GM23338 (cell line): ENCODE data around the gene MESP1. TPM values are rescaled to one million over a fixed set of nuclear protein-coding genes. Genes with fewer than 3 reads are reported as not detected.

Experiments
- ATAC-seq: fragments of 200-7000 bp; cut with Tn5 transposase; 3 replicates; pipeline ENCODE4 v1.9.1; 2020
- DNase-seq: peaks from one replicate; pipeline ENCODE4 v3.0.0-alpha.2; 2015; ENCODE audit warnings: low spot score
- H2AFZ ChIP-seq: fragments of 200-600 bp; sonication (generic); 2 replicates; pipeline ENCODE4 v1.8.0; 2016; ENCODE audit warnings: antibody characterized with exemption, mild to moderate bottlenecking, moderate library complexity
- H3F3A ChIP-seq: fragments of 200-600 bp; sonication (generic); replicated peaks from 2 replicates; pipeline ENCODE4 v1.8.0; 2017; ENCODE audit warnings: antibody characterized with exemption, mixed run types, low read depth
- H3K27ac ChIP-seq: fragments of 200-600 bp; sonication (generic); 2 replicates; pipeline ENCODE4 v1.6.1; 2016; ENCODE audit warnings: low read depth
- H3K27me3 ChIP-seq: fragments of 200-600 bp; sonication (generic); 2 replicates; pipeline ENCODE4 v1.8.0; 2016; ENCODE audit warnings: mild to moderate bottlenecking, mixed run types, moderate library complexity; ENCODE audit not compliant: insufficient read depth
- H3K36me3 ChIP-seq: fragments of 200-600 bp; sonication (generic); 2 replicates; pipeline ENCODE4 v1.8.0; 2016; ENCODE audit warnings: mild to moderate bottlenecking; ENCODE audit not compliant: insufficient read depth
- H3K4me1 ChIP-seq: fragments of 200-600 bp; sonication (generic); 2 replicates; pipeline ENCODE4 v1.8.0; 2016; ENCODE audit warnings: mild to moderate bottlenecking, moderate library complexity; ENCODE audit not compliant: insufficient read depth
- H3K4me2 ChIP-seq: fragments of 200-600 bp; sonication (generic); 2 replicates; pipeline ENCODE4 v1.7.1; 2017; ENCODE audit warnings: mixed run types
- H3K4me3 ChIP-seq: fragments of 200-600 bp; sonication (generic); 2 replicates; pipeline ENCODE4 v1.6.1; 2016; ENCODE audit warnings: mixed run types
- H3K79me2 ChIP-seq: fragments of 200-600 bp; sonication (generic); replicated peaks from 2 replicates; pipeline ENCODE4 v1.8.0; 2017; ENCODE audit warnings: mild to moderate bottlenecking; ENCODE audit not compliant: insufficient read depth
- H3K9me2 ChIP-seq: fragments of 200-600 bp; sonication (generic); 2 replicates; pipeline ENCODE4 v1.8.0; 2017; ENCODE audit not compliant: insufficient read depth
- H4K20me1 ChIP-seq: fragments of 200-600 bp; sonication (generic); replicated peaks from 2 replicates; pipeline ENCODE4 v1.8.0; 2017; ENCODE audit warnings: mild to moderate bottlenecking; ENCODE audit not compliant: insufficient read depth
- H3K27ac Mint-ChIP-seq: 2 replicates; pipeline ENCODE4 v1.8.0; 2020; ENCODE audit warnings: inconsistent platforms, mild to moderate bottlenecking, moderate library complexity, mixed read lengths
- H3K27me3 Mint-ChIP-seq: 3 replicates; pipeline ENCODE4 v1.8.0; 2022; ENCODE audit warnings: low read depth, mild to moderate bottlenecking, moderate library complexity, mixed read lengths, inconsistent platforms; ENCODE audit not compliant: insufficient read depth, poor library complexity
- H3K36me3 Mint-ChIP-seq: 3 replicates; pipeline ENCODE4 v1.8.0; 2021; ENCODE audit warnings: low read depth, mild to moderate bottlenecking, inconsistent platforms, moderate library complexity, mixed read lengths
- H3K4me1 Mint-ChIP-seq: 3 replicates; pipeline ENCODE4 v1.8.0; 2020; ENCODE audit warnings: mild to moderate bottlenecking, inconsistent platforms, mixed read lengths
- H3K4me3 Mint-ChIP-seq: 3 replicates; pipeline ENCODE4 v1.8.0; 2021; ENCODE audit warnings: moderate library complexity, mild to moderate bottlenecking, inconsistent platforms, mixed read lengths
- H3K9me3 Mint-ChIP-seq: 3 replicates; pipeline ENCODE4 v1.8.0; 2020; ENCODE audit warnings: moderate library complexity, mild to moderate bottlenecking, inconsistent platforms, mixed read lengths
- CREB1 ChIP-seq: fragments of 250-450 bp; sonication (Bioruptor Pico); IDR thresholded peaks from 2 replicates; pipeline ENCODE4 v1.5.0; 2020; ENCODE audit warnings: low read depth, mild to moderate bottlenecking, moderate library complexity
- CTCF ChIP-seq, 2 experiments: fragments of 200-600 bp in 1 of 2; sonication (generic) in 1 of 2; conservative IDR thresholded peaks; 2 replicates each; pipeline versions ENCODE4 v1.5.1 to v1.6.1; 2016 to 2017; ENCODE audit warnings: antibody characterized with exemption in 2 of 2, low read depth in 2 of 2, mild to moderate bottlenecking in 2 of 2, moderate library complexity in 1 of 2
- ETS1 ChIP-seq: IDR thresholded peaks from 2 replicates; pipeline ENCODE4 v1.6.1; 2016; ENCODE audit warnings: antibody characterized with exemption
- EZH2 ChIP-seq: fragments of 200-600 bp; sonication (generic); IDR thresholded peaks from one replicate; pipeline ENCODE4 v1.8.0; 2017; ENCODE audit warnings: antibody characterized with exemption, mild to moderate bottlenecking, low read depth; ENCODE audit not compliant: unreplicated experiment
- EZH2phosphoT487 ChIP-seq: fragments of 200-600 bp; sonication (generic); IDR thresholded peaks from one replicate; pipeline ENCODE4 v1.8.1; 2018; ENCODE audit warnings: antibody characterized with exemption; ENCODE audit not compliant: unreplicated experiment
- JUNB ChIP-seq: IDR thresholded peaks from one replicate; pipeline ENCODE4 v1.6.1; 2016; ENCODE audit warnings: antibody characterized with exemption; ENCODE audit not compliant: unreplicated experiment
- NANOG ChIP-seq: IDR thresholded peaks from 2 replicates; pipeline ENCODE4 v1.6.1; 2016; ENCODE audit warnings: antibody characterized with exemption, borderline replicate concordance
- POLR2AphosphoS5 ChIP-seq: IDR thresholded peaks from 2 replicates; pipeline ENCODE4 v1.6.1; 2016; ENCODE audit warnings: antibody characterized with exemption, low read depth
- STAT1 ChIP-seq: IDR thresholded peaks from one replicate; pipeline ENCODE4 v1.6.1; 2016; ENCODE audit warnings: antibody characterized with exemption; ENCODE audit not compliant: unreplicated experiment
- ZNF114 ChIP-seq: fragments of 250-450 bp; sonication (Bioruptor Pico); IDR thresholded peaks from 2 replicates; pipeline ENCODE4 v1.5.0; 2020; ENCODE audit warnings: mild to moderate bottlenecking, moderate library complexity
- ZNF331 ChIP-seq: fragments of 250-450 bp; sonication (Bioruptor Pico); IDR thresholded peaks from 2 replicates; pipeline ENCODE4 v1.5.0; 2020; ENCODE audit warnings: low read depth, mild to moderate bottlenecking, moderate library complexity
- polyA plus RNA-seq: library from polyadenylated mRNA; unstranded; fragments of >200 nt; fragmentation: Nextera tagmentation; extraction: Ambion mirVana; gene quantifications from 2 replicates; pipeline ENCODE4 v1.2.1, GENCODE V29; 2016
- total RNA-seq: library from RNA; depleted of rRNA; stranded (reverse); fragments of >200 nt; shearing (Covaris generic); gene quantifications from 2 replicates; pipeline ENCODE4 v1.2.3, GENCODE V29; 2014
- TF ChIP-seq, protein P1 (sequence below): fragments of 250-450 bp; sonication (Bioruptor Pico); IDR thresholded peaks from 2 replicates; pipeline ENCODE4 v1.5.0; 2020; ENCODE audit warnings: mild to moderate bottlenecking, moderate library complexity
- TF ChIP-seq, protein P2 (sequence below): IDR thresholded peaks from one replicate; pipeline ENCODE4 v1.6.1; 2018; ENCODE audit warnings: antibody characterized with exemption; ENCODE audit not compliant: unreplicated experiment

MESP1 gene
- total and polyA plus RNA-seq, 2 experiments from 2014 or later = 0.21 to 0.91 TPM

DNA sequence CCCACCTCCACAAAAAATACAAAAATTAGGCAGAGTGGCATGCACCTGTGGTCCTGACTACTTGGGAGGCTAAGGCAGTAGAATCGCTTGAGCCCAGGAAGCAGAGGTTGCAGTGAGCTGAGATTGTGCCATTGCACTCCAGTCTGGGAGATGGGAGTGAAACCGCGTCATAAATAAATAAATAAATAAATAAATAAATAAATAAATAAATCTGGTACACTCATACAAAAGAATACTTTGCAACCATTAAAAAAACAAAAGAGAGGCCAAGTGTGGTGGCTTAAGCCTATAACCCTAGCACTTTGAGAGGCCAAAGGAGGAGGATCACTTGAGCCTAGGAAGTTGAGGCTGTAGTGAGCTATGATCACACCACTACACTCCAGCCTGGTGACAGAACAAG lies 28.0 kb downstream of the MESP1 start:
- no peak for TF ChIP-seq CTCF (conservative IDR thresholded peaks at IDR 0.05; ENCODE audit: low read depth in 2 of 2)
- no peak for TF ChIP-seq ETS1
- TF ChIP-seq, protein P1, sequence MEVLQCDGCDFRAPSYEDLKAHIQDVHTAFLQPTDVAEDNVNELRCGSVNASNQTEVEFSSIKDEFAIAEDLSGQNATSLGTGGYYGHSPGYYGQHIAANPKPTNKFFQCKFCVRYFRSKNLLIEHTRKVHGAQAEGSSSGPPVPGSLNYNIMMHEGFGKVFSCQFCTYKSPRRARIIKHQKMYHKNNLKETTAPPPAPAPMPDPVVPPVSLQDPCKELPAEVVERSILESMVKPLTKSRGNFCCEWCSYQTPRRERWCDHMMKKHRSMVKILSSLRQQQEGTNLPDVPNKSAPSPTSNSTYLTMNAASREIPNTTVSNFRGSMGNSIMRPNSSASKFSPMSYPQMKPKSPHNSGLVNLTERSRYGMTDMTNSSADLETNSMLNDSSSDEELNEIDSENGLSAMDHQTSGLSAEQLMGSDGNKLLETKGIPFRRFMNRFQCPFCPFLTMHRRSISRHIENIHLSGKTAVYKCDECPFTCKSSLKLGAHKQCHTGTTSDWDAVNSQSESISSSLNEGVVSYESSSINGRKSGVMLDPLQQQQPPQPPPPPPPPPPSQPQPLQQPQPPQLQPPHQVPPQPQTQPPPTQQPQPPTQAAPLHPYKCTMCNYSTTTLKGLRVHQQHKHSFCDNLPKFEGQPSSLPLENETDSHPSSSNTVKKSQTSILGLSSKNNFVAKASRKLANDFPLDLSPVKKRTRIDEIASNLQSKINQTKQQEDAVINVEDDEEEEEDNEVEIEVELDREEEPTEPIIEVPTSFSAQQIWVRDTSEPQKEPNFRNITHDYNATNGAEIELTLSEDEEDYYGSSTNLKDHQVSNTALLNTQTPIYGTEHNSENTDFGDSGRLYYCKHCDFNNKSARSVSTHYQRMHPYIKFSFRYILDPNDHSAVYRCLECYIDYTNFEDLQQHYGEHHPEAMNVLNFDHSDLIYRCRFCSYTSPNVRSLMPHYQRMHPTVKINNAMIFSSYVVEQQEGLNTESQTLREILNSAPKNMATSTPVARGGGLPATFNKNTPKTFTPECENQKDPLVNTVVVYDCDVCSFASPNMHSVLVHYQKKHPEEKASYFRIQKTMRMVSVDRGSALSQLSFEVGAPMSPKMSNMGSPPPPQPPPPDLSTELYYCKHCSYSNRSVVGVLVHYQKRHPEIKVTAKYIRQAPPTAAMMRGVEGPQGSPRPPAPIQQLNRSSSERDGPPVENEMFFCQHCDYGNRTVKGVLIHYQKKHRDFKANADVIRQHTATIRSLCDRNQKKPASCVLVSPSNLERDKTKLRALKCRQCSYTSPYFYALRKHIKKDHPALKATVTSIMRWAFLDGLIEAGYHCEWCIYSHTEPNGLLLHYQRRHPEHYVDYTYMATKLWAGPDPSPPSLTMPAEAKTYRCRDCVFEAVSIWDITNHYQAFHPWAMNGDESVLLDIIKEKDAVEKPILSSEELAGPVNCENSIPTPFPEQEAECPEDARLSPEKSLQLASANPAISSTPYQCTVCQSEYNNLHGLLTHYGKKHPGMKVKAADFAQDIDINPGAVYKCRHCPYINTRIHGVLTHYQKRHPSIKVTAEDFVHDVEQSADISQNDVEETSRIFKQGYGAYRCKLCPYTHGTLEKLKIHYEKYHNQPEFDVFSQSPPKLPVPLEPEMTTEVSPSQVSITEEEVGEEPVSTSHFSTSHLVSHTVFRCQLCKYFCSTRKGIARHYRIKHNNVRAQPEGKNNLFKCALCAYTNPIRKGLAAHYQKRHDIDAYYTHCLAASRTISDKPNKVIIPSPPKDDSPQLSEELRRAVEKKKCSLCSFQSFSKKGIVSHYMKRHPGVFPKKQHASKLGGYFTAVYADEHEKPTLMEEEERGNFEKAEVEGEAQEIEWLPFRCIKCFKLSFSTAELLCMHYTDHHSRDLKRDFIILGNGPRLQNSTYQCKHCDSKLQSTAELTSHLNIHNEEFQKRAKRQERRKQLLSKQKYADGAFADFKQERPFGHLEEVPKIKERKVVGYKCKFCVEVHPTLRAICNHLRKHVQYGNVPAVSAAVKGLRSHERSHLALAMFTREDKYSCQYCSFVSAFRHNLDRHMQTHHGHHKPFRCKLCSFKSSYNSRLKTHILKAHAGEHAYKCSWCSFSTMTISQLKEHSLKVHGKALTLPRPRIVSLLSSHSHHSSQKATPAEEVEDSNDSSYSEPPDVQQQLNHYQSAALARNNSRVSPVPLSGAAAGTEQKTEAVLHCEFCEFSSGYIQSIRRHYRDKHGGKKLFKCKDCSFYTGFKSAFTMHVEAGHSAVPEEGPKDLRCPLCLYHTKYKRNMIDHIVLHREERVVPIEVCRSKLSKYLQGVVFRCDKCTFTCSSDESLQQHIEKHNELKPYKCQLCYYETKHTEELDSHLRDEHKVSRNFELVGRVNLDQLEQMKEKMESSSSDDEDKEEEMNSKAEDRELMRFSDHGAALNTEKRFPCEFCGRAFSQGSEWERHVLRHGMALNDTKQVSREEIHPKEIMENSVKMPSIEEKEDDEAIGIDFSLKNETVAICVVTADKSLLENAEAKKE (CRISPR knock-in tag) = no peak
- no peak for TF ChIP-seq EZH2
- no peak for TF ChIP-seq ZNF114 (CRISPR knock-in tag)
- no peak for TF ChIP-seq JUNB
- no peak for TF ChIP-seq NANOG
- no peak for TF ChIP-seq STAT1
- no peak for TF ChIP-seq POLR2AphosphoS5
- no peak for TF ChIP-seq CREB1 (CRISPR knock-in tag)
- TF ChIP-seq, protein P2, sequence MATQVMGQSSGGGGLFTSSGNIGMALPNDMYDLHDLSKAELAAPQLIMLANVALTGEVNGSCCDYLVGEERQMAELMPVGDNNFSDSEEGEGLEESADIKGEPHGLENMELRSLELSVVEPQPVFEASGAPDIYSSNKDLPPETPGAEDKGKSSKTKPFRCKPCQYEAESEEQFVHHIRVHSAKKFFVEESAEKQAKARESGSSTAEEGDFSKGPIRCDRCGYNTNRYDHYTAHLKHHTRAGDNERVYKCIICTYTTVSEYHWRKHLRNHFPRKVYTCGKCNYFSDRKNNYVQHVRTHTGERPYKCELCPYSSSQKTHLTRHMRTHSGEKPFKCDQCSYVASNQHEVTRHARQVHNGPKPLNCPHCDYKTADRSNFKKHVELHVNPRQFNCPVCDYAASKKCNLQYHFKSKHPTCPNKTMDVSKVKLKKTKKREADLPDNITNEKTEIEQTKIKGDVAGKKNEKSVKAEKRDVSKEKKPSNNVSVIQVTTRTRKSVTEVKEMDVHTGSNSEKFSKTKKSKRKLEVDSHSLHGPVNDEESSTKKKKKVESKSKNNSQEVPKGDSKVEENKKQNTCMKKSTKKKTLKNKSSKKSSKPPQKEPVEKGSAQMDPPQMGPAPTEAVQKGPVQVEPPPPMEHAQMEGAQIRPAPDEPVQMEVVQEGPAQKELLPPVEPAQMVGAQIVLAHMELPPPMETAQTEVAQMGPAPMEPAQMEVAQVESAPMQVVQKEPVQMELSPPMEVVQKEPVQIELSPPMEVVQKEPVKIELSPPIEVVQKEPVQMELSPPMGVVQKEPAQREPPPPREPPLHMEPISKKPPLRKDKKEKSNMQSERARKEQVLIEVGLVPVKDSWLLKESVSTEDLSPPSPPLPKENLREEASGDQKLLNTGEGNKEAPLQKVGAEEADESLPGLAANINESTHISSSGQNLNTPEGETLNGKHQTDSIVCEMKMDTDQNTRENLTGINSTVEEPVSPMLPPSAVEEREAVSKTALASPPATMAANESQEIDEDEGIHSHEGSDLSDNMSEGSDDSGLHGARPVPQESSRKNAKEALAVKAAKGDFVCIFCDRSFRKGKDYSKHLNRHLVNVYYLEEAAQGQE = no peak
- no peak for TF ChIP-seq EZH2phosphoT487
- no peak for TF ChIP-seq ZNF331
- H3K9me2 ChIP-seq = no peaks in the 10 kb centered on the region
- H3K4me3 ChIP-seq = no peak overlapping the region
- Mint-ChIP-seq H3K36me3 (no peaks in the 10 kb centered on the region), H3K4me1 (no peaks in the 10 kb centered on the region), H3K9me3 (peaks cover 3% of the 10 kb centered on the region; the same call in 2 of the 3 replicates), H3K27ac (no peak overlapping the region), H3K4me3 (no peak overlapping the region), H3K27me3 (peaks cover 5% of the 10 kb centered on the region)
- DNase-seq (no peak), ATAC-seq (no peak)
- no peaks in the 10 kb centered on the region for H4K20me1 ChIP-seq
- no peaks in the 10 kb centered on the region for H3K79me2 ChIP-seq
- no peaks in the 10 kb centered on the region for H3F3A ChIP-seq
- no peaks in the 10 kb centered on the region for H3K4me1 ChIP-seq
- H3K36me3 ChIP-seq = no peaks in the 10 kb centered on the region
- no peak overlapping the region for H3K4me2 ChIP-seq
- no peaks in the 10 kb centered on the region for H3K27me3 ChIP-seq
- no peak overlapping the region for H3K27ac ChIP-seq
- H2AFZ ChIP-seq = no peak overlapping the region
